Hepatocyte (in vitro differentiated cells): ENCODE data around the gene SSRP1.

Experiments used
- EZH2 ChIP-seq: fragments of 200-600 bp; sonication (generic); IDR thresholded peaks from 2 replicates; pipeline ENCODE4 v1.6.1; 2016; ENCODE audit warnings: antibody characterized with exemption, mild to moderate bottlenecking, borderline replicate concordance
- TF ChIP-seq, protein P1 (sequence below): fragments of 200-600 bp; sonication (generic); IDR thresholded peaks from 2 replicates; pipeline ENCODE4 v1.5.1; 2016; ENCODE audit warnings: antibody characterized with exemption, mild to moderate bottlenecking; ENCODE audit not compliant: poor library complexity

GRCh38 chr11:57374966-57375365 lies 39.3 kb upstream of the SSRP1 start:
- TF ChIP-seq, protein P1, sequence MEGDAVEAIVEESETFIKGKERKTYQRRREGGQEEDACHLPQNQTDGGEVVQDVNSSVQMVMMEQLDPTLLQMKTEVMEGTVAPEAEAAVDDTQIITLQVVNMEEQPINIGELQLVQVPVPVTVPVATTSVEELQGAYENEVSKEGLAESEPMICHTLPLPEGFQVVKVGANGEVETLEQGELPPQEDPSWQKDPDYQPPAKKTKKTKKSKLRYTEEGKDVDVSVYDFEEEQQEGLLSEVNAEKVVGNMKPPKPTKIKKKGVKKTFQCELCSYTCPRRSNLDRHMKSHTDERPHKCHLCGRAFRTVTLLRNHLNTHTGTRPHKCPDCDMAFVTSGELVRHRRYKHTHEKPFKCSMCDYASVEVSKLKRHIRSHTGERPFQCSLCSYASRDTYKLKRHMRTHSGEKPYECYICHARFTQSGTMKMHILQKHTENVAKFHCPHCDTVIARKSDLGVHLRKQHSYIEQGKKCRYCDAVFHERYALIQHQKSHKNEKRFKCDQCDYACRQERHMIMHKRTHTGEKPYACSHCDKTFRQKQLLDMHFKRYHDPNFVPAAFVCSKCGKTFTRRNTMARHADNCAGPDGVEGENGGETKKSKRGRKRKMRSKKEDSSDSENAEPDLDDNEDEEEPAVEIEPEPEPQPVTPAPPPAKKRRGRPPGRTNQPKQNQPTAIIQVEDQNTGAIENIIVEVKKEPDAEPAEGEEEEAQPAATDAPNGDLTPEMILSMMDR = no peak
- no peak for TF ChIP-seq EZH2
